GM13976 (cell line): ENCODE results near the gene CEP63.

Source experiments
- DNase-seq: peaks from one replicate; pipeline ENCODE4 v3.0.0; 2012; ENCODE audit warnings: low spot score
- in situ Hi-C: fragments of 300-500 bp; cut with MboI; formaldehyde crosslinking; loops from one replicate; pipeline ENCODE4 v1.12.0; 2022; ENCODE audit warnings: low sequenced_read_pairs, mixed read lengths, inconsistent platforms; ENCODE audit not compliant: unreplicated experiment
- TF ChIP-seq, protein P1 (sequence below): IDR thresholded peaks from 2 replicates; pipeline ENCODE4 v1.5.1; 2012; ENCODE audit warnings: borderline replicate concordance, mild to moderate bottlenecking; ENCODE audit not compliant: insufficient read depth; ENCODE audit errors: extremely low read depth, missing control alignments, control extremely low read depth

CEP63 gene

DNA sequence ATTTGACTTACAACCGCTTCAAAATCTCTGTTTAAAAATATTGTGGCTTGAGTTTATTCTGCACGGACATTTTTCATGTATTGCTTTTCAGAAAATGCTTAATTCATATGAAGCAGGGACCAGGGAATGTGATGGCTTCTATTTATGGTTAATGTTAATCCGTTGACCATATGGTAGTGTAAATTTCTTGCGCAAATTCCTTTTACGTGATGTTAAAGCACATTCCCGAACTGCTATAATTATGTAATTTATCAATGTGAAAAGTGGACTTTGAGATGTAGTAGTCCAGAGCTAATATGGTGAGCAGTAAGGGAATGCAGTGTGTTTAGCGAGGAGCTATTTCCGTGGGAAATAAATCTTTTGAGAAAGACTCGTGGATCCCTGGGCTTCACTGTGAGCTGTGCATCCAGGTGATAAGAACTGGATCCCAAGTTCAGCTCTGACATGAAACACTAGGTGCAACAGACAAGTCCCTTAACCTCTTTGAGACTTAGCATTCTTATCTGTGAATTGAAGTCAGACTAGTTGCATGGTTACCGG, 27.4 kb upstream of the CEP63 start:
- TF ChIP-seq, protein P1, sequence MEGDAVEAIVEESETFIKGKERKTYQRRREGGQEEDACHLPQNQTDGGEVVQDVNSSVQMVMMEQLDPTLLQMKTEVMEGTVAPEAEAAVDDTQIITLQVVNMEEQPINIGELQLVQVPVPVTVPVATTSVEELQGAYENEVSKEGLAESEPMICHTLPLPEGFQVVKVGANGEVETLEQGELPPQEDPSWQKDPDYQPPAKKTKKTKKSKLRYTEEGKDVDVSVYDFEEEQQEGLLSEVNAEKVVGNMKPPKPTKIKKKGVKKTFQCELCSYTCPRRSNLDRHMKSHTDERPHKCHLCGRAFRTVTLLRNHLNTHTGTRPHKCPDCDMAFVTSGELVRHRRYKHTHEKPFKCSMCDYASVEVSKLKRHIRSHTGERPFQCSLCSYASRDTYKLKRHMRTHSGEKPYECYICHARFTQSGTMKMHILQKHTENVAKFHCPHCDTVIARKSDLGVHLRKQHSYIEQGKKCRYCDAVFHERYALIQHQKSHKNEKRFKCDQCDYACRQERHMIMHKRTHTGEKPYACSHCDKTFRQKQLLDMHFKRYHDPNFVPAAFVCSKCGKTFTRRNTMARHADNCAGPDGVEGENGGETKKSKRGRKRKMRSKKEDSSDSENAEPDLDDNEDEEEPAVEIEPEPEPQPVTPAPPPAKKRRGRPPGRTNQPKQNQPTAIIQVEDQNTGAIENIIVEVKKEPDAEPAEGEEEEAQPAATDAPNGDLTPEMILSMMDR: no peak
- DNase-seq: no peak
- in situ Hi-C loops: no loop called here

DNA sequence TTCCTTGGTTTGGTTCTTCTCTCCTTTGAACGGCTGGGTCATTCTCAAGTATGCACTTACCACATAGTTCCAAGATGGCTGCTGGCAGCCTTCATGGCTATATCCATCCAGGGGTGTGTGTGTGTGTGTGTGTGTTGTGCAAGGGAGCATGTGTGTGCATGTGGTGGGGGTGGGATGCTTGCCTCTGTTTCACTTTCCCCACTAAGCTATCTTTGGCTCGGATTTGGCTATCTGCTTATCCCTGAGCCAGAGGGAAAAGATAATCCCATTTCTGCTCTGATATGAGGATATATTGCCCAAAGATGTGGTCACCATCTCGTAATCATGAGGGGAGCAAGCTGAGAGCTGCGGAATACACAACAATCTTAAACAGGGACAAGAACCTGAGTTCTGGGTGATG, 26.3 kb upstream of the CEP63 start:
- TF ChIP-seq, protein P1: no peak
- no peak for DNase-seq
- in situ Hi-C loops: no loop called here

DNA sequence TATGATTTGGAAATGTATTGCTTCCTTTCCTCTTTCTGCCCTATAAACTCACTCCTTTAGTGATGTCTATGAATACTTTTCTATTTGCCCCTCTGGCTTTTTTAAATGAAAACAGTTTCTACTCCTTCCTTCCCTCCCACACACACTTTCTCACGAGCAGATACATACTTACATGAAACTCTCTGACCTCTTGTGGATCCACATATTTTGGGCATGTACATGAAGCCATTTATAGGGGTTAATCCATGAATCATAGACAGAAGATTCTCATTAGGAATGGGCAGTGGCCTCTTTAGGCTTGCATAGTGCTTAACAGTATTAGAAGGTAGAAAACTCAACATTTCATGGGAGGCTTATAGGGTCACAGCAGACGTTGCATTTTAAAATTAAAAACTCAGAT, 24.9 kb upstream of the CEP63 start:
- DNase-seq: no peak
- in situ Hi-C loops: no loop called here

DNA sequence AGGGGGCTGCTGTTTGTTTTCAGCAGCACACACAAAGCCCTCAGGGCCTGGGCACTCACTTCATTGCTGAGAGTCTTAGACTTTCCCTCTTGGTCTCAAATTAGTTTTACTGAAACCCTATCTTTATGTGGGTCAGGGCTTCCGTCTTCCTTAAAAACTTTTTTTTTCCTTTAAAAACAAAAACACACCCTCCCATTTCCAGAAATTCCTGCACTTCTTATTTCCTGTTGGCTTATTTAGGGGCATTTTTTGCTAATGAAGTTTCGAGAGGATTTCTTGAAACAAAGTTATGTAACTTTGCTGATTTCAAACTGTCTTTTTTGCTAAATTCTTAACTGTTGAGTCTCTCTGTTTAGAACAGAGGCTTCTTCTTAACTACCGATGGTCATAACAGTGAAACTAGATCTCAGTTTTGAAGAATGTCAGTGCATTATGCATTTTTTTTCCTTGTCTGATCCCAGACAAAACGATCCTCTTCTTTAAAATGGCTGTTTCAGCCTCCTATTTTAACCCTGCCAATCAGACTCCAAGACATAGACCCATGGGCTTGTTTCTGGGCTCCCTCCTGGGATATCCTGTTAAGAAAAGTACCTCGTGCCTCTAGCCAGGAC, 23.4 kb upstream of the CEP63 start:
- TF ChIP-seq, protein P1: no peak
- no peak for DNase-seq
- in situ Hi-C loops: no loop called here

More for the DNA sequence above, 24.9 kb upstream of the CEP63 start:
- TF ChIP-seq, protein P1: no peak

DNA sequence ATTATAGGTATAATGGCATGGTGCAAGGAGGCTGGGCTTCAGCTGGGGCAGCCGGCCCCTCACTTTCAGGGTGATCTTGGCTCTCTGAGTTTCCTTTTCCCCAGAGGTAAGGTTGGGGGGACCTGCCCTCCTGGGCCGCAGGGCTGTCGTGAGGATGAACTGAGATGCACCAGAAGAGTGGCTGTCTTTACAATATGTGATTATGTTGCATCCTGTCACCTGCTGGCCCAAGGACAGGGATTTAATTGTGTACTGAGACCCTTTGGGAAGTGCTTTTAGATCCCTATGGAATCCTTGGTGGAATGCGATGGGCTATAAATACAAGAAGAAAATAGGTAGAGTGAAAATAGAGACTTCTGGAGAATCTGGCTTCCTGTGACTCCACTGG, 22.2 kb upstream of the CEP63 start:
- no peak for DNase-seq
- in situ Hi-C loops: no loop called here
- TF ChIP-seq, protein P1: no peak

DNA sequence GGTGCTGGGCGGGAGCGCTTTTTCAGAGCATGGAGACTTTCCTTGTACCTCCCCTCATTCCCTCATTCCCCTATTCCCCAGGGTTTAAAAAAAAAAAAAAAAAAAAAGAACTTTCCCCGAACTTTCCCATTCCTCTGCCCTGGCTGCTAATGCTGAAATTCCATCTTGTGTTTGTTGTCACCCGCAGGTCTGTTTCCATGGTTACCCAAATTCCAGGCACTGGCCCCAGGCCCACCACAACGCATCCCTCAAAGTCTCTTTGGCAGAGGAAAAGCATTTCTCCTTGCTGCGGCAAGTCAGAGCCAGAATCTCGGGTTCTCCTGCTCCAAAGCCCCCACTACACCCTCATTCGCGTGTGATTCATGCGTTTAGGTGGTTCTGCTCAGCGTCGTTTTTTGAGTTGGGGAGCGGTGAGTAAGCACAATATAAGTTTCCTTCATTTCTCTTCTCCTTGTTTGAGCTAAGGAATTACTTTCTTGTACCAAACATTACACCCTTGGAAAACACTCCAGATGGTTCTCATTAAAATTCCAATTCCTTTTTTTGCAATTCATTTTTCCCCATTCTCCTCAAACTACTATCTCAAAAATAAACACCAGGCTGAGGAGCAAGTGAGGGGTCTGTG, 21.7 kb upstream of the CEP63 start:
- DNase-seq: no peak
- in situ Hi-C loops: no loop called here
- TF ChIP-seq, protein P1: no peak
